Brain microvascular endothelial cell (primary cell): Measurements from ENCODE around the gene ZFYVE9.
A peak's percentile ranks its signal among the peaks of the same experiment; 100 is the strongest.

Source experiments
- DNase-seq: peaks from one replicate; pipeline ENCODE4 v3.0.0-alpha.2; 2020
- H3K27ac ChIP-seq: fragments of 250-450 bp; sonication (Bioruptor Pico); 2 replicates; pipeline ENCODE4 v1.5.1; 2020; ENCODE audit warnings: mild to moderate bottlenecking, moderate library complexity
- H3K27me3 ChIP-seq: fragments of 250-450 bp; sonication (Bioruptor Pico); replicated peaks from 2 replicates; pipeline ENCODE4 v1.5.1; 2020; ENCODE audit warnings: mild to moderate bottlenecking
- H3K36me3 ChIP-seq: fragments of 250-450 bp; sonication (Bioruptor Pico); replicated peaks from 2 replicates; pipeline ENCODE4 v1.5.1; 2020; ENCODE audit warnings: mild to moderate bottlenecking
- H3K4me3 ChIP-seq: 2 replicates; pipeline ENCODE4 v1.5.1; 2011; ENCODE audit warnings: low read depth, mild to moderate bottlenecking, control low read depth, low read length, moderate library complexity
- CTCF ChIP-seq: IDR thresholded peaks from 2 replicates; pipeline ENCODE4 v1.5.1; 2011; ENCODE audit warnings: low read depth, mild to moderate bottlenecking, moderate library complexity, low read length, control low read depth, inconsistent platforms; ENCODE audit errors: missing control alignments
- in situ Hi-C: cut with HindIII; loops from 2 replicates; pipeline ENCODE4 v1.10.0; 2017; ENCODE audit warnings: low sequenced_read_pairs, low pct_ligation_motif_present

ZFYVE9 gene

DNA sequence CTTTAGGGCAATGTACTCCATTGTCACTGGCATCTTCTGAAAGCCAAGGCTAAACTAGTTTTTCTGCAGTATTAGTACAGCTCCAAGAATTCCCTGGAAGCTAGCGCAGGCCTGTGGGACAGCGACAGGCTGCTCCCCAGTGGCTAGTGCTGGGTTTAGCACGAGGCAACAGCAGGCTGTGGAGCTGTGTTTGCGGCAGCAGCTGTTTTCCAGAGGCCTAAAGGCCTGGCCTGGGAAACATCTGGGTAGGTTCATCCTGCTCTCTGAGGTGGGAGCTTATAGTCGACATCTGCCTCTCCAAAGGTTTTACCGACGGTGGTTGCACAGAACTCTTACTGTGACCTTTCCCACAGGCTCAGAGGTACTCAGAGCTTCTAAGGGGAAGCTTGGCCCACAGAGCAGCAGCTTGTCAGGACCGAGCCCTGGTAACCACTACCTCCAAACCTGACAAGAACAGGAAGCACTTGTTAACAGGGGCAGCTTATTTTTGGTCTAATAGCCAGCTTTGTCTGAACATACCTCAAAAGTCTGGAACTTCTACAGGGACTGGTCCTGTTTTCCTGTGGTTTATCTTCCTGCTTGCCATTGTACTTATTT is 206.9 kb downstream of the ZFYVE9 start:
- DNase-seq, result peak; percentile 38
- no peaks in the 10 kb centered on the region for H3K27me3 ChIP-seq
- H3K4me3 ChIP-seq, result no peak overlapping the region
- peaks cover 20% of the 10 kb centered on the region for H3K36me3 ChIP-seq
- TF ChIP-seq CTCF, result peak; percentile 73
- in situ Hi-C loops, result no loop called here
- H3K27ac ChIP-seq, result no peak overlapping the region

- Histone ChIP-seq H3K36me3 (peaks cover 58% of the 10 kb centered on the region), H3K27ac (no peak overlapping the region), H3K4me3 (no peak overlapping the region), H3K27me3 (no peaks in the 10 kb centered on the region)
- no peak for TF ChIP-seq CTCF
- in situ Hi-C loops, result no loop called here
- DNase-seq, result no peak
These were observed 210.8 kb downstream of the ZFYVE9 start for GRCh38 chr1:52352690-52353089.

DNA sequence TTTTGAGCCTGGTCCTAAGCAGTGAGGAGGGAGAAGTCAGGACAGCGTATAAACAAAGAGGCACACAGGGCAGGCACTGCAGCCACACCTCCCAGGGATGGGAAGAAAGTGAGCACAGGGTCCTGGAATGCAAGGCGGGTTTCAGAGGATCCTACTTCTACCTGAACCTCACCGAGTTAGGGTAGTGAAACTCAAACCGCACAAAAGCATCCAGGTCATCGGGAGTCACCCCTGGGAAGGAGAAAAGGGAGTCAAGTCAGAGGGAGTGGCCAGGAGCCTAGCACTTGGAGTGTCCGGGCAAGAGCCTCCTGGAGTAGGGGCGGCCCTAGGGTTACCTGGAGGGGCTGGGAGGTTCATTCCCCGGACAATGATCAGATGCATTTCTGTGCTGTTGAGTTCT is 213.5 kb downstream of the ZFYVE9 start:
- Histone ChIP-seq H3K27me3 (no peaks in the 10 kb centered on the region), H3K4me3 (no peak overlapping the region), H3K36me3 (peaks cover 85% of the 10 kb centered on the region), H3K27ac (no peak overlapping the region)
- no peak for DNase-seq
- in situ Hi-C loops, result no loop called here
- no peak for TF ChIP-seq CTCF

DNA sequence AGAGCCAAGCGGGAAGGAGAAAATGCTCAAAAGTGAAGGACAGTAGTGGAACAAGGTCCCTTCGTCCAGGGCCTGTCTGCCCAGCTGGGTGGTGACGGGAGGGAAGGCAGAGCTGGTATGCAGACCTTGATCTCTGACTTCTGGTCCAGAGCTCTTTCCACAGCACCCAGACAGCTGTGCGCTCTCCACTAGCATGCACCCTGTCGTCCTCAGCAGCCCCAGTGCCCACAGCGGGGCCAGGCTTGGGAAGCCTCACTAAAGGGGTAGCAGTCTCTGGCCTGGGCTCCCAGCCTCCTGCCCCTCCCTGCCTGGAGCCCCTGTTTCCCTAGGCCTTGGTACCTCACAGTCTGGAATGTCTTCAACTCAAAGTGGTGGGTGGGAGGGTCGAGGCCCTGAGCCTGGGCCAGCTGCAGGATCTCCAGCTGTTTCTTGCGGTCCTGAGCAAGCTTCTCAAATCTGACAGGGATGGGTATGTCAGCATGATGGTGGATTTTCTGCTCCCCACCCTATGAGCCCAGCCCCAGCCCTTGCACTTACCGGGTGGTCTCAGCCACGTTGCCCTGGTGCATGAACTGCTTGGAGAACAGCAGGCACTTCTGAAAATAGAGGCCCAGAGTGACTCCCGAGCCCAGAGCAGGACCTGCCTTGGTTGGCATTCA is 214.1 kb downstream of the ZFYVE9 start:
- Histone ChIP-seq H3K27me3 (no peaks in the 10 kb centered on the region), H3K36me3 (peaks cover 87% of the 10 kb centered on the region), H3K4me3 (no peak overlapping the region), H3K27ac (no peak overlapping the region)
- TF ChIP-seq CTCF, result no peak
- in situ Hi-C loops, result no loop called here
- no peak for DNase-seq

GRCh38 chr1:52356818-52357355 is 215.0 kb downstream of the ZFYVE9 start:
- Histone ChIP-seq H3K4me3 (no peak overlapping the region), H3K27me3 (no peaks in the 10 kb centered on the region), H3K36me3 (peaks cover 96% of the 10 kb centered on the region), H3K27ac (no peak overlapping the region)
- in situ Hi-C loops, result no loop called here
- DNase-seq, result no peak
- no peak for TF ChIP-seq CTCF
